A673 (cell line): Measurements from ENCODE around the gene NRXN3. TPM values are rescaled to one million over a fixed set of nuclear protein-coding genes. Genes with fewer than 3 reads are reported as not detected.

Source experiments
- BruUV-seq: library from RNA; stranded (reverse); fragments of 400-500 nt; replicated peaks from 2 replicates; lab custom pipeline; 2021; lab: Mats Ljungman, UMichigan
- CTCF ChIA-PET: fragments of 300-600 bp; sonication (Branson Sonifier 250); formaldehyde crosslinking; loops from one replicate; lab custom pipeline; 2022; ENCODE audit warnings: antibody characterized with exemption; lab: Charles Lee
- POLR2A ChIA-PET: fragments of 300-600 bp; sonication (Branson Sonifier 250); formaldehyde crosslinking; loops from one replicate; lab custom pipeline; 2022; ENCODE audit warnings: antibody characterized with exemption; ENCODE audit not compliant: low non-redundant PET; lab: Charles Lee
- DNase-seq: peaks from one replicate; pipeline ENCODE4 v3.0.0-alpha.2; 2015; ENCODE audit warnings: low spot score
- H3K27ac ChIP-seq: fragments of 200-600 bp; sonication (generic); 2 replicates; pipeline ENCODE4 v1.5.1; 2016; ENCODE audit warnings: mixed run types, low read depth, mild to moderate bottlenecking, mixed read lengths, antibody characterized with exemption, low read length; ENCODE audit not compliant: poor library complexity, severe bottlenecking
- H3K27me3 ChIP-seq: fragments of 200-600 bp; sonication (generic); replicated peaks from 2 replicates; pipeline ENCODE4 v1.6.1; 2017; ENCODE audit warnings: mixed run types, low read depth, mild to moderate bottlenecking, mixed read lengths, antibody characterized with exemption, low read length; ENCODE audit not compliant: insufficient read depth, poor library complexity
- H3K36me3 ChIP-seq: fragments of 200-600 bp; sonication (generic); 2 replicates; pipeline ENCODE4 v1.6.1; 2016; ENCODE audit warnings: mixed run types, mild to moderate bottlenecking, mixed read lengths, antibody characterized with exemption, low read length; ENCODE audit not compliant: insufficient read depth, poor library complexity, severe bottlenecking
- H3K4me1 ChIP-seq: fragments of 200-600 bp; sonication (generic); 2 replicates; pipeline ENCODE4 v1.6.1; 2017; ENCODE audit warnings: mixed run types, mild to moderate bottlenecking, mixed read lengths, antibody characterized with exemption, low read length; ENCODE audit not compliant: insufficient read depth, poor library complexity, severe bottlenecking
- H3K4me3 ChIP-seq: fragments of 200-600 bp; sonication (generic); 2 replicates; pipeline ENCODE4 v1.5.1; 2016; ENCODE audit warnings: low read depth, mixed run types, mild to moderate bottlenecking, mixed read lengths, low read length; ENCODE audit not compliant: poor library complexity, severe bottlenecking
- H3K9me3 ChIP-seq: fragments of 200-600 bp; sonication (generic); 2 replicates; pipeline ENCODE4 v1.6.1; 2016; ENCODE audit warnings: mixed run types, low read depth, mild to moderate bottlenecking, mixed read lengths, antibody characterized with exemption, low read length; ENCODE audit not compliant: poor library complexity, severe bottlenecking
- EZH2 ChIP-seq: fragments of 200-600 bp; sonication (generic); IDR thresholded peaks from 2 replicates; pipeline ENCODE4 v1.6.1; 2017; ENCODE audit warnings: borderline replicate concordance, low read depth, mild to moderate bottlenecking, mixed read lengths, antibody characterized with exemption, low read length; ENCODE audit not compliant: poor library complexity, severe bottlenecking
- intact Hi-C: fragments of 100-400 bp; cut with micrococcal nuclease; formaldehyde crosslinking; loops from one replicate; pipeline ENCODE4 v1.10.0; 2022; ENCODE audit not compliant: unreplicated experiment
- total RNA-seq: library from RNA; stranded (reverse); gene quantifications from 2 replicates; pipeline ENCODE4 v1.2.3, GENCODE V29; 2021
- TF ChIP-seq, protein P1 (sequence below): fragments of 300-800, 200-600 bp; sonication (generic); conservative IDR thresholded peaks from 2 replicates; pipeline ENCODE4 v1.5.1; 2017; ENCODE audit warnings: low read depth, mild to moderate bottlenecking, antibody characterized with exemption, low read length, moderate library complexity, mixed read lengths

The NRXN3 gene
- total RNA-seq, 1 experiment from 2014 or later = 0.21 TPM

DNA sequence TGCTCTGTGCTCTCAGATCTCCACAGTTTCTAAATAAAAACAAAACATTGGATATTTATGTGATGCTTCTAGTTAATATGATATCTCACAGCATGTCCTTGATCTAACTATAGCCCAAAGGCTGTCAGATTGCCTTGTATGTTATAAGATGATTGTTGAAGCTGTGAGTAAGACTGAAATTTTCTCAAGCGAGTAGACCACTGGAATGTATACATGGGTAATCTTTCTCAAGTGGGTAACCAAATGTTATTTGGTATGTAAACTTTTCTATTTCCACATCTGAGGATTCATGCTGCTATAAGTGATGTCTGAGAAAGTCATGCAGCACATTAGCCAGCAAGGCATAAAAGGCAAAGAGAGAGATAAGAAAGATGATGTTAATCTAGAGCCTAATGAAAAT, 886.7 kb downstream of the NRXN3 start:
- intact Hi-C loops = no loop called here
- Histone ChIP-seq H3K27me3 (no peaks in the 10 kb centered on the region), H3K36me3 (no peaks in the 10 kb centered on the region)

DNA sequence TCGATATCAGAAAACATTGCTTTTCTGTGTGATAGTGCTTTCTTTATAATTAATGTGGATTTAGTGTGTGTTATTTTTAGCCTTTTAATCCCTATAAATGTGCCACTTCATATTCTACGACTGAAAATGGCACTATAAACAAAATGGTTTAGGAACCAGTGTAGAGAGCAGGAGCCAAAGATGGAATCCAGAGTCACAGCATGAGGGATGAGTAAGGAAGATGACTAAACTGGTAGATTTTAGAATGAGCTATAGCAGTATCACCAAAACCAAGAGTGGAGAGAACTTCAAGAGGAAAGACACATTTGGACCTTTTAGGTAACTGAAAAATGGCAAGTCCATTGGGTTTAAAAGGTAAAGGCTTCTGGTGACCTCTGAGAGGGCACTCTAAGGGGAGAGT, 887.2 kb downstream of the NRXN3 start:
- Histone ChIP-seq H3K27ac (no peak overlapping the region), H3K27me3 (no peaks in the 10 kb centered on the region), H3K4me3 (no peak overlapping the region), H3K36me3 (no peaks in the 10 kb centered on the region), H3K9me3 (no peaks in the 10 kb centered on the region), H3K4me1 (no peaks in the 10 kb centered on the region)
- intact Hi-C loops = no loop called here
- BruUV-seq = no TSS peak
- ChIA-PET POLR2A (no interaction called here), CTCF (no interaction called here)
- TF ChIP-seq, protein P1, sequence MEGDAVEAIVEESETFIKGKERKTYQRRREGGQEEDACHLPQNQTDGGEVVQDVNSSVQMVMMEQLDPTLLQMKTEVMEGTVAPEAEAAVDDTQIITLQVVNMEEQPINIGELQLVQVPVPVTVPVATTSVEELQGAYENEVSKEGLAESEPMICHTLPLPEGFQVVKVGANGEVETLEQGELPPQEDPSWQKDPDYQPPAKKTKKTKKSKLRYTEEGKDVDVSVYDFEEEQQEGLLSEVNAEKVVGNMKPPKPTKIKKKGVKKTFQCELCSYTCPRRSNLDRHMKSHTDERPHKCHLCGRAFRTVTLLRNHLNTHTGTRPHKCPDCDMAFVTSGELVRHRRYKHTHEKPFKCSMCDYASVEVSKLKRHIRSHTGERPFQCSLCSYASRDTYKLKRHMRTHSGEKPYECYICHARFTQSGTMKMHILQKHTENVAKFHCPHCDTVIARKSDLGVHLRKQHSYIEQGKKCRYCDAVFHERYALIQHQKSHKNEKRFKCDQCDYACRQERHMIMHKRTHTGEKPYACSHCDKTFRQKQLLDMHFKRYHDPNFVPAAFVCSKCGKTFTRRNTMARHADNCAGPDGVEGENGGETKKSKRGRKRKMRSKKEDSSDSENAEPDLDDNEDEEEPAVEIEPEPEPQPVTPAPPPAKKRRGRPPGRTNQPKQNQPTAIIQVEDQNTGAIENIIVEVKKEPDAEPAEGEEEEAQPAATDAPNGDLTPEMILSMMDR = no peak
- TF ChIP-seq EZH2 = no peak
- no peak for DNase-seq

More for the DNA sequence above, 886.7 kb downstream of the NRXN3 start:
- ChIA-PET POLR2A (no interaction called here), CTCF (no interaction called here)
- H3K4me1 ChIP-seq = no peaks in the 10 kb centered on the region
- H3K4me3 ChIP-seq = no peak overlapping the region
- TF ChIP-seq, protein P1 = no peak
- no peak for TF ChIP-seq EZH2
- H3K27ac ChIP-seq = no peak overlapping the region
- H3K9me3 ChIP-seq = no peaks in the 10 kb centered on the region
- no peak for DNase-seq
- no TSS peak for BruUV-seq

DNA sequence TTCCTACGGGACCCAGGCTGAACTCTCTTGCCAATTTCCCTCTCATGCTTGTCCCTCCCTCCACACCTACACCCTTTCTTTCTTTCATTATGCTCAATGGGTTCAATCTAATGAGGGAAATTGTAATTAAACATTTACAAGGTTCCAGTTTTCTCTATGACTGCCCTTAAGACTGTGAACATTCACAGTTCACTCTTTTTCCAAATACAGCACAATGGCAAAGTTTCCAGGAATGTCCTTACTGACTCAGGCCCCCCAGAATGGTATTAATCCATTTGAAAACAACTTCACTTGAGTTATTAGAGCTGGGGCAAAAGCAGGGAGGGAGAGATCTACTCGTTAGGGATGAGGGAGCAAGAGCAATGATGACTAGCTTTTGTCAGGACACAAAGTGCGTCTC, 892.1 kb downstream of the NRXN3 start:
- intact Hi-C loops = no loop called here
- POLR2A ChIA-PET = no interaction called here
- no peak for TF ChIP-seq EZH2
- TF ChIP-seq, protein P1 = no peak
- no TSS peak for BruUV-seq
- Histone ChIP-seq H3K27ac (no peak overlapping the region), H3K9me3 (no peaks in the 10 kb centered on the region), H3K27me3 (no peaks in the 10 kb centered on the region), H3K36me3 (no peaks in the 10 kb centered on the region), H3K4me1 (no peaks in the 10 kb centered on the region), H3K4me3 (no peak overlapping the region)
- CTCF ChIA-PET = no interaction called here
- DNase-seq = no peak
